ENCODE results near the gene ABCC4.

DNA sequence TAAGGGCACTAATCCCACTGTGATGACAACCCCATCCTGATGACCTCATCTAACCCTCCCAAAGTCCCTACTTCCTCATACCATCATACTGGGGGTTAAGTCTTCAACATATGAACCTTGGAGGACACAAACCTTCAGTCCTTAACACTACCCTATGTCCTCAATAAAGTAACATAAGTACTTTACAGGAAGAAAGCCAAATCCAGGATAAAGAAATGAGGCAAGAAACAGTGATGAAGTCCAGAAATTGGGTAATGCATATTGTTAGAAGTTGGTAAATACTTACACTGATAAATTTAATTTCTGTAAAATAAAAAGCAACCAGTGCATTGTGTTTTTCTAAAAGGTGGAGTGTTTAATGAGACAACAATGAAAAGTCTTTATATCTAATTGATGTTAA is 304.1 kb downstream of the ABCC4 start:
- no peak for TF ChIP-seq POLR2A (IDR thresholded peaks at IDR 0.05)
- TF ChIP-seq, protein P1, sequence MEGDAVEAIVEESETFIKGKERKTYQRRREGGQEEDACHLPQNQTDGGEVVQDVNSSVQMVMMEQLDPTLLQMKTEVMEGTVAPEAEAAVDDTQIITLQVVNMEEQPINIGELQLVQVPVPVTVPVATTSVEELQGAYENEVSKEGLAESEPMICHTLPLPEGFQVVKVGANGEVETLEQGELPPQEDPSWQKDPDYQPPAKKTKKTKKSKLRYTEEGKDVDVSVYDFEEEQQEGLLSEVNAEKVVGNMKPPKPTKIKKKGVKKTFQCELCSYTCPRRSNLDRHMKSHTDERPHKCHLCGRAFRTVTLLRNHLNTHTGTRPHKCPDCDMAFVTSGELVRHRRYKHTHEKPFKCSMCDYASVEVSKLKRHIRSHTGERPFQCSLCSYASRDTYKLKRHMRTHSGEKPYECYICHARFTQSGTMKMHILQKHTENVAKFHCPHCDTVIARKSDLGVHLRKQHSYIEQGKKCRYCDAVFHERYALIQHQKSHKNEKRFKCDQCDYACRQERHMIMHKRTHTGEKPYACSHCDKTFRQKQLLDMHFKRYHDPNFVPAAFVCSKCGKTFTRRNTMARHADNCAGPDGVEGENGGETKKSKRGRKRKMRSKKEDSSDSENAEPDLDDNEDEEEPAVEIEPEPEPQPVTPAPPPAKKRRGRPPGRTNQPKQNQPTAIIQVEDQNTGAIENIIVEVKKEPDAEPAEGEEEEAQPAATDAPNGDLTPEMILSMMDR (IDR thresholded peaks at IDR 0.05): no peak

All from vagina (tissue), 2 donors.